ENCODE measurements around the gene BLACAT1. TPM values are rescaled to one million over a fixed set of nuclear protein-coding genes. Genes with fewer than 3 reads are reported as not detected.

The BLACAT1 gene
- total RNA-seq, 4 donors from 2014 or later, result 0.29 to 2.3 (median 0.99) TPM

DNA sequence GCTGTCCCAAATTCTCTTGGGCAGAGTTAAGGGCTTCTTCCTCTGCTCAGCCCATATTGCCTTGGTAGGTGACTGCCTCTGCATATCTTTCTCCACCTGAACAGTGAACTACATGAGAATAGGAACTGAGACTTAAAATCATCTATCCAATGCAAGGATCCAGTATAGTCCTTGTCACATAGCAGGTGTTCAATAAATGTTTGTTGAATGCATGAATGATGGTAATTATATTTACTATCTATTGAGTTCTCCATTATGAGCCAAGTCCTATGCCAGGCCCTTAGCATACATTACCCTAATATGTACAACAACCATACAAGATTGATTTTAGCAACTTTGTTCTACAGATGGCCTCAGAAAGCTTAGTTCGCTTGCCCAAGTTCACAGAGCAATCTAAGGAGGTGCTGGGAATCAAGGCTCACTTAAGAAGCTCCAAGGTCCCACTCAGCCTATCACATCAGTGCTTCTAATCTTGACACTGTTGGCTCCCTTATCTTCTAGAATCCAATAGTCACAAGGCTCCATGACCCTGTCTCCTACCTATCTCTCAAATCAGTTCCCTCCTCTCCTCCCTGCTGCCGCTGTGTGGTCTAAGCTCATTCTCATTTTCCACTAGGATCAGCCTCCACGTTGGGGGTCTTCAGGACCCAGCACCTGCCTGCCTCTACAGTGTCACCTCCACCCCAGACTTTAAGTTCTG, 46.4 kb upstream of the BLACAT1 start:
- DNase-seq, result no peak
- Histone ChIP-seq H3K9me3 (no peaks in the 10 kb centered on the region), H3K27me3 (no peaks in the 10 kb centered on the region), H3K4me1 (peaks cover 19 to 46% (median 21%) of the 10 kb centered on the region in 3 donors), H3K36me3 (no peaks in the 10 kb centered on the region), H3K27ac (no peak overlapping the region), H3K4me3 (no peak overlapping the region)
- TF ChIP-seq, protein P1, sequence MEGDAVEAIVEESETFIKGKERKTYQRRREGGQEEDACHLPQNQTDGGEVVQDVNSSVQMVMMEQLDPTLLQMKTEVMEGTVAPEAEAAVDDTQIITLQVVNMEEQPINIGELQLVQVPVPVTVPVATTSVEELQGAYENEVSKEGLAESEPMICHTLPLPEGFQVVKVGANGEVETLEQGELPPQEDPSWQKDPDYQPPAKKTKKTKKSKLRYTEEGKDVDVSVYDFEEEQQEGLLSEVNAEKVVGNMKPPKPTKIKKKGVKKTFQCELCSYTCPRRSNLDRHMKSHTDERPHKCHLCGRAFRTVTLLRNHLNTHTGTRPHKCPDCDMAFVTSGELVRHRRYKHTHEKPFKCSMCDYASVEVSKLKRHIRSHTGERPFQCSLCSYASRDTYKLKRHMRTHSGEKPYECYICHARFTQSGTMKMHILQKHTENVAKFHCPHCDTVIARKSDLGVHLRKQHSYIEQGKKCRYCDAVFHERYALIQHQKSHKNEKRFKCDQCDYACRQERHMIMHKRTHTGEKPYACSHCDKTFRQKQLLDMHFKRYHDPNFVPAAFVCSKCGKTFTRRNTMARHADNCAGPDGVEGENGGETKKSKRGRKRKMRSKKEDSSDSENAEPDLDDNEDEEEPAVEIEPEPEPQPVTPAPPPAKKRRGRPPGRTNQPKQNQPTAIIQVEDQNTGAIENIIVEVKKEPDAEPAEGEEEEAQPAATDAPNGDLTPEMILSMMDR (IDR thresholded peaks at IDR 0.05), result no peak
- TF ChIP-seq POLR2A (IDR thresholded peaks at IDR 0.05), result no peak
- intact Hi-C loops (cut with DNase I), result no loop called here
- WGBS, 2 donors, result 73 to 77% methylated on average over 2 to 3 of the region's 3 CpGs

DNA sequence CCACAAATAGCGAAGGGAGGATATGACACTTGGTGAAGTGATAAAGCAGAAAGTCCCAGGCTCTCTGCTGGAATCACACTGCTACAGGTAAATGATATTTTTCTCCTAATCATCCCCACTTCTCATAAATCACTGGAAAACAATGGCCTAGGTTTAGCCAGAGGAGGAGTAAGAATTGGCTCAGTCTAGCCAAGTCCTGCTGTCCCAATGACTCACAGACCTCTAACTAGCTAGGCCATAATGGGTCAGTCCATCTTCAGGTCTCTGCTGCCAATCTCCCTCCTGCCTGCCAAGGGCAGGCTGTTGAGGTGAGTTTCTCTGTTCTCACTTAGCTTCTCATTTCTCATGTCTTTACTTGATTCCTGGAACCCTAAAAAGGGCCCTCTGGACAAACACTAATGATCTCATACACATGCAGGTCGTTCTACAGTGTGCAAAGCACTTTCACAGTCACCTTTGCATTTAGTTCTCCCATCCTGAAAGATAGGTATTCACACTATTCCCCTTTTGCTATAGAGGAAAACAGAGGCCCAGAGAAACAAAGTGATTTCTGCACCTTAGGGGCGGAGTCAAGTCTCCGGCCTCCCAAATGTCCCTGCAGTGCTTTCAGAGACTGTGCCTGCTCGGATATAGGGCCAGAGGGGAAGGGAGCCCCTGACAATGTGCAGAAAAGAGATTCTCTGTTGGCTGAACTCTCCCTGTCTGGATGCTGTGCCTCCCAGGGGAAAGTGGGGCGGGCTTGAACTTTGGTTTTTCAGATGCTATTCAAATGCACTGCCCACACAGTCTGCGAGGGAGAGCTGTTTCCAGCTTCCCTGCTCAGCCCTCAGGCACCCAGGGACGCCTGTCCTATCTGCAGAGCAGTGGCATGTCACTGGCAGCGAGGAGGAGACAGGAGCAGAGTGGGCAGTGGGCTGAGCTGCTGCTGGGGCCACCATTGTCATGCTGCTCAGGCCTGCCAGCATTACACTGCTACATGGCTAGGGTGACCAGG, 44.7 kb upstream of the BLACAT1 start:
- Histone ChIP-seq H3K4me3 (no peak overlapping the region), H3K4me1 (peaks cover 13 to 36% (median 14%) of the 10 kb centered on the region in 3 donors), H3K9me3 (no peaks in the 10 kb centered on the region), H3K36me3 (no peaks in the 10 kb centered on the region), H3K27me3 (peaks cover 0 to under 1% (median 0%) of the 10 kb centered on the region in 4 donors), H3K27ac (no peak overlapping the region)
- TF ChIP-seq POLR2A (IDR thresholded peaks at IDR 0.05), result no peak
- TF ChIP-seq, protein P1 (IDR thresholded peaks at IDR 0.05), result no peak
- no peak for DNase-seq
- WGBS, 2 donors, result 57 to 74% methylated on average over 6 of the region's 9 CpGs
- intact Hi-C loops (cut with DNase I), result no loop called here

DNA sequence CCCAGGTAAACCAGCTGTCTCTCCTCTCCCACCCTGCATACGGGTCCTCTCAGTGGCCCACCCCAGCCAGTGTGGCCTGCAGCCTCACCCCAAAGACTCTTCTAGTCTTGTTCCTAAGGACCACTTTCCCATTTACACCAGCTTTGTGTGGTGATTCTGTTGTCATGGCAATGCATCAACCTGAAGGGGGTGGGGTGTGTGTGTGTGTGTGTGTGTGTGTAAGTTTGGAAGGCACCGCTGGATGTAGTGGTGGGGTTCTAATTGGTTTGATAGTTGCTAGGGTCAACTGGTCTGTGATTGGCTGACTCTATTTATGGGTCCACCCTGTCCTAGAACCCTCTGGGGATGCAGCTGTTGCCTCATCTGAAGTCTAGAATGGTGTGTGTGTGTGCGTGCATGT, 43.9 kb upstream of the BLACAT1 start:
- no peak for DNase-seq
- no peaks in the 10 kb centered on the region for H3K9me3 ChIP-seq
- no peaks in the 10 kb centered on the region for H3K36me3 ChIP-seq
- TF ChIP-seq, protein P1 (IDR thresholded peaks at IDR 0.05), result no peak
- no peak for TF ChIP-seq POLR2A (IDR thresholded peaks at IDR 0.05)
- no peak overlapping the region for H3K4me3 ChIP-seq
- H3K4me1 ChIP-seq, result peaks cover 7 to 28% (median 8%) of the 10 kb centered on the region in 3 donors
- no peak overlapping the region for H3K27ac ChIP-seq
- intact Hi-C loops (cut with DNase I), result loop anchor here (10.0 kb wide), 1 partner anchor 165 kb away; no protein-coding TSS in a partner anchor
- peaks cover 0 to 7% (median 0%) of the 10 kb centered on the region in 4 donors for H3K27me3 ChIP-seq
- WGBS, 2 donors, result 0 to 64% methylated on average over 1 to 2 of the region's 3 CpGs

DNA sequence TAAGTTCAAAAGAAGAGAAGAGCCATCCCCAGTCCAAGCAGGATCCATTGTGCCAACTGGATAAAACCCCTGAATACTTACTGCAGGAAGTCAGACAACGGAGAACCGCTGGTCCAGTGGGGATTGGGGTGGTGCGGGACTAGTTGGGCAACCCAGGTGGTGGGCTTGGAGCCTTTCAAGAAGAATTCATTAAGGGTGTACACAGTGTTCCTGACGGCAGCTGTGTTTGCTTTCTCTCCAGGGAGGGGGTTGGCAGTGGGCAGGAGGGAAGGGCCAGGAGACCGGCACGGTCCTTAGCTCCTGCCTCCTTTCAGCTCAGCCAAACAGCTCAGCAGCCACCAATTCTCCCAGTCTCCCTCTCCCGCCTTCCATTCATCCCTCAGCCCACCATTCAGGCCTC, 41.5 kb upstream of the BLACAT1 start:
- H3K4me1 ChIP-seq, result peaks cover 11 to 31% (median 19%) of the 10 kb centered on the region in 3 donors
- TF ChIP-seq, protein P1 (IDR thresholded peaks at IDR 0.05), result no peak
- no peak for TF ChIP-seq POLR2A (IDR thresholded peaks at IDR 0.05)
- H3K36me3 ChIP-seq, result no peaks in the 10 kb centered on the region
- H3K27me3 ChIP-seq, result peaks cover 0 to 31% (median 0%) of the 10 kb centered on the region in 4 donors
- no peak overlapping the region for H3K4me3 ChIP-seq
- H3K27ac ChIP-seq, result no peak overlapping the region
- 83 to 92% methylated on average over 7 of the region's 7 CpGs for WGBS, 2 donors
- no peaks in the 10 kb centered on the region for H3K9me3 ChIP-seq
- DNase-seq, result no peak
- intact Hi-C loops (cut with DNase I), result loop anchor here (10.0 kb wide), 1 partner anchor 163 kb away; no protein-coding TSS in a partner anchor
